ENCODE measurements around the gene IGF2R. TPM values are rescaled to one million over a fixed set of nuclear protein-coding genes. Genes with fewer than 3 reads are reported as not detected.

IGF2R gene
- total RNA-seq, 1 donor from 2014 or later, result 35.1 TPM

- no peaks in the 10 kb centered on the region for H3K27me3 ChIP-seq
- Mint-ChIP-seq H3K27me3 (ENCODE audit: insufficient read depth, low read depth) (peaks cover 7% of the 10 kb centered on the region), H3K27ac (no peak overlapping the region), H3K4me1 (peaks cover 61% of the 10 kb centered on the region), H3K36me3 (peaks cover 2% of the 10 kb centered on the region), H3K9me3 (no peaks in the 10 kb centered on the region), H3K4me3 (no peak overlapping the region)
- H3K4me2 ChIP-seq, result no peak overlapping the region
- no peaks in the 10 kb centered on the region for H3K9me3 ChIP-seq (ENCODE audit: low read depth)
- H4K20me1 ChIP-seq (ENCODE audit: low read depth), result peaks cover 64% of the 10 kb centered on the region
- no peaks in the 10 kb centered on the region for H3K36me3 ChIP-seq
- H2AFZ ChIP-seq (replicated peaks), result no peak overlapping the region
- no peaks in the 10 kb centered on the region for H3F3A ChIP-seq (ENCODE audit: low read depth)
- peaks cover 35% of the 10 kb centered on the region for H3K4me1 ChIP-seq
- DNase-seq (ENCODE audit: low spot score), result no peak
- H3K4me3 ChIP-seq, result no peak overlapping the region
- TF ChIP-seq, protein P1, sequence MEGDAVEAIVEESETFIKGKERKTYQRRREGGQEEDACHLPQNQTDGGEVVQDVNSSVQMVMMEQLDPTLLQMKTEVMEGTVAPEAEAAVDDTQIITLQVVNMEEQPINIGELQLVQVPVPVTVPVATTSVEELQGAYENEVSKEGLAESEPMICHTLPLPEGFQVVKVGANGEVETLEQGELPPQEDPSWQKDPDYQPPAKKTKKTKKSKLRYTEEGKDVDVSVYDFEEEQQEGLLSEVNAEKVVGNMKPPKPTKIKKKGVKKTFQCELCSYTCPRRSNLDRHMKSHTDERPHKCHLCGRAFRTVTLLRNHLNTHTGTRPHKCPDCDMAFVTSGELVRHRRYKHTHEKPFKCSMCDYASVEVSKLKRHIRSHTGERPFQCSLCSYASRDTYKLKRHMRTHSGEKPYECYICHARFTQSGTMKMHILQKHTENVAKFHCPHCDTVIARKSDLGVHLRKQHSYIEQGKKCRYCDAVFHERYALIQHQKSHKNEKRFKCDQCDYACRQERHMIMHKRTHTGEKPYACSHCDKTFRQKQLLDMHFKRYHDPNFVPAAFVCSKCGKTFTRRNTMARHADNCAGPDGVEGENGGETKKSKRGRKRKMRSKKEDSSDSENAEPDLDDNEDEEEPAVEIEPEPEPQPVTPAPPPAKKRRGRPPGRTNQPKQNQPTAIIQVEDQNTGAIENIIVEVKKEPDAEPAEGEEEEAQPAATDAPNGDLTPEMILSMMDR (IDR thresholded peaks at IDR 0.05), result no peak
- TF ChIP-seq EZH2phosphoT487 (IDR thresholded peaks at IDR 0.05), result no peak
- no peak for TF ChIP-seq EZH2 (IDR thresholded peaks at IDR 0.05)
- H3K79me2 ChIP-seq (ENCODE audit: low read depth), result peaks cover 93% of the 10 kb centered on the region
- no peak overlapping the region for H3K27ac ChIP-seq
- no peak overlapping the region for H3K9ac ChIP-seq
Measured at GRCh38 chr6:159973406-159973805, 4.5 kb downstream of the IGF2R start.

- no peak overlapping the region for H2AFZ ChIP-seq (replicated peaks)
- H3K4me2 ChIP-seq, result no peak overlapping the region
Measured at GRCh38 chr6:159973951-159974350, 5.1 kb downstream of the IGF2R start.

GRCh38 chr6:159974932-159975331, 6.0 kb downstream of the IGF2R start:
- Histone ChIP-seq H2AFZ (replicated peaks) (no peak overlapping the region), H3K27me3 (no peaks in the 10 kb centered on the region), H3K9ac (no peak overlapping the region), H3K4me3 (no peak overlapping the region), H3K27ac (no peak overlapping the region), H3K36me3 (no peaks in the 10 kb centered on the region), H3K4me1 (peaks cover 43% of the 10 kb centered on the region), H3K79me2 (ENCODE audit: low read depth) (peaks cover 100% of the 10 kb centered on the region), H3F3A (ENCODE audit: low read depth) (no peaks in the 10 kb centered on the region), H3K9me3 (ENCODE audit: low read depth) (no peaks in the 10 kb centered on the region), H4K20me1 (ENCODE audit: low read depth) (peaks cover 80% of the 10 kb centered on the region), H3K4me2 (no peak overlapping the region)
- Mint-ChIP-seq H3K4me1 (peaks cover 73% of the 10 kb centered on the region), H3K27ac (no peak overlapping the region), H3K9me3 (no peaks in the 10 kb centered on the region), H3K4me3 (no peak overlapping the region), H3K36me3 (peaks cover 2% of the 10 kb centered on the region), H3K27me3 (ENCODE audit: insufficient read depth, low read depth) (peaks cover 6% of the 10 kb centered on the region)
- TF ChIP-seq EZH2phosphoT487 (IDR thresholded peaks at IDR 0.05) (no peak), EZH2 (IDR thresholded peaks at IDR 0.05) (no peak)
- TF ChIP-seq, protein P1 (IDR thresholded peaks at IDR 0.05), result no peak
- no peak for DNase-seq (ENCODE audit: low spot score)

More at GRCh38 chr6:159973951-159974350, 5.1 kb downstream of the IGF2R start:
- H3K36me3 Mint-ChIP-seq, result peaks cover 2% of the 10 kb centered on the region
- Histone ChIP-seq H3K27ac (no peak overlapping the region), H3K4me3 (no peak overlapping the region), H3K9ac (no peak overlapping the region), H3K36me3 (no peaks in the 10 kb centered on the region), H3K4me1 (peaks cover 40% of the 10 kb centered on the region), H3K9me3 (ENCODE audit: low read depth) (no peaks in the 10 kb centered on the region), H3F3A (ENCODE audit: low read depth) (no peaks in the 10 kb centered on the region), H4K20me1 (ENCODE audit: low read depth) (peaks cover 70% of the 10 kb centered on the region), H3K79me2 (ENCODE audit: low read depth) (peaks cover 98% of the 10 kb centered on the region), H3K27me3 (no peaks in the 10 kb centered on the region)
- H3K4me1 Mint-ChIP-seq, result peaks cover 67% of the 10 kb centered on the region
- no peak overlapping the region for H3K27ac Mint-ChIP-seq
- TF ChIP-seq EZH2 (IDR thresholded peaks at IDR 0.05) (no peak), EZH2phosphoT487 (IDR thresholded peaks at IDR 0.05) (no peak)
- TF ChIP-seq, protein P1 (IDR thresholded peaks at IDR 0.05), result no peak
- no peak for DNase-seq (ENCODE audit: low spot score)
- no peaks in the 10 kb centered on the region for H3K9me3 Mint-ChIP-seq
- no peak overlapping the region for H3K4me3 Mint-ChIP-seq
- peaks cover 7% of the 10 kb centered on the region for H3K27me3 Mint-ChIP-seq (ENCODE audit: insufficient read depth, low read depth)

Data from neural progenitor cell (in vitro differentiated cells).